HG03045 (cell line): Measurements from ENCODE around the gene MAP2K7.
A peak's percentile ranks its signal among the peaks of the same experiment; 100 is the strongest.
"Not testable (repeated sequence)": the region's sequence is repeated elsewhere in the genome, so short reads cannot be mapped to it uniquely, and the experiment has no call there.

ENCODE experiments used
- ATAC-seq: cut with Tn5 transposase; IDR thresholded peaks from one replicate; pipeline ENCODE4 v1.9.1; 2021; ENCODE audit warnings: mild to moderate bottlenecking, moderate library complexity; ENCODE audit not compliant: unreplicated experiment

MAP2K7 gene

DNA sequence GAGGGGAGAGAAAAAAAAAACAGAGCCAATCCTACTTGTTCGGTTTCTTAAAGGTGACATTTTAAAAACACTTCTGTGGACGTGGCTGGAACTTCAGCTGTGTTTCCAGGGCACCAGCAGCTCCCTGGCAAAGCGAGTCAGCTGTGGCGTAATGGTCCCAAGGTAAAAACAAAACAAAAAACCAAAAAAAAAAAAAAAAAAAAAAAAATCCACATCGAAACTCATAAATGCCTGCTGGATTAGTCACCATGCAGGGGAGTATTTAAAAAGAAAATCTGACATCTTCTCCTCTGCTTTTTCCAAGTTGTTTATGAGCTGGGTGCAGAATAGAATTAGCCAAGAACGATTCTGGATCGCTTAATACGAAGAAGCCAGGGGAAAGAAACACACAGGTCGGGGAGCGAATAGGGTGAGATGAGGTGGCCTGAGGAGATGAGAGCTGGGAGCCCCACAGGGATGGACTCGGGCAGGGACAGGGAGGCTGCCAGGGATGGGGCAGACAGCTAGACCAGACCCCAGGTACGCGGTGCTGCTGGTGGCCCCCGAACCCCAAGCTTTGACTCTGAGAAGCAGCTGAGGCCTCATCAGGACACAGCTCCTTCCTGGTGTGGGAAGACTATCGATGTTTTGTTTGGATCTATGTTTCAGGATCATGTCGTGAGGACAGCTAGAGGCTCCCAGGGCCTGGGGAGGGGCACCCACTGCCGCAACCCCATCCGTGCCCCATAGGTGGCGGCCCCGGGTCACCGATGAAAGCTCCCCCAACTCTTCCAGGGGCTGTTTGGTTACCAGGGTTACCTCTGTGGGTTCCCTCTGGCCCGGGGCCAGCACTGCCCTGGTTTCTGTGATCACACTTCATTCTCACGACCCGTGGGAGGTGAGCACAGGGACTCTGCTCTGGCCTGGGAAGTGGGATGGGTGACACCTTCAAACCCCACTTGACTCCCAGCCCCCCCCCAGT is 25.3 kb downstream of the MAP2K7 start:
- ATAC-seq = no peak

DNA sequence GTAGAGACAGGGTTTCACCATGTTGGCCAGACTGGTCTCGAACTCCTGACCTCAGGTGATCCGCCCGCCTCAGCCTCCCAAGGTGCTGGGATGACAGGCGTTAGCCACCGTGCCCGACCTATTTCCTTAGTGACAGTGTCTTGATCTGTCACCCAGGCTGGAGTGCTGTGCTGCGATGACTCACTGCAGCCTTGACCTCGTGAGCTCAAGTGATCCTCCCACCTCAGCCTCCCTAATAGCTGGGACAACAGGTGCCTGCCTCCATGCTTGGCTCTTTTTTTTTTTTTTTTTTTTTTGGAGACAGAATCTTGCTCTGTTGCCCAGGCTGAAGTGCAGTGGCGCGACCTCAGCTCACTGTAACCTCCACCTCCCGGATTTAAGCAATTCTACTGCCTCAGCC is 26.4 kb downstream of the MAP2K7 start:
- ATAC-seq = not testable (repeated sequence)

DNA sequence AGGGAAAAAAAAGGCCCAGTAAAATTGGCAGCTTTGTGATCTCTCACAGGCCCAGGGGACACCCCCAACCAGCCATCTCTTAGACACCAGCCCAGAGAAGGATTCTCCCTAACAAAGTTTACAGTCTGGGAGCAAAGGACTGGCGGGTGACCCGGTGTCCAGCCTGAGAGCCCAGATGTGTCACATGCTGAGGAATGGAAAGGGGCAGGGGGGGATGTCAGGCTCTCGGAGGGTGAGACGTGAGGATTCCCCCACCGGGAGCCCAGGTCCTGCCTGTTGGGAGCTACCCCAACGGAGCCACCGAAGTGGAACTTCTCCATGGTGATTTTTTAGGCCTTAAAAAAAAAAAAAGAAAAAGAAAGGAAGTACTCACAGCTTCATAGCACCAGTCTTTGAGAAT is 27.1 kb downstream of the MAP2K7 start:
- no peak for ATAC-seq

DNA sequence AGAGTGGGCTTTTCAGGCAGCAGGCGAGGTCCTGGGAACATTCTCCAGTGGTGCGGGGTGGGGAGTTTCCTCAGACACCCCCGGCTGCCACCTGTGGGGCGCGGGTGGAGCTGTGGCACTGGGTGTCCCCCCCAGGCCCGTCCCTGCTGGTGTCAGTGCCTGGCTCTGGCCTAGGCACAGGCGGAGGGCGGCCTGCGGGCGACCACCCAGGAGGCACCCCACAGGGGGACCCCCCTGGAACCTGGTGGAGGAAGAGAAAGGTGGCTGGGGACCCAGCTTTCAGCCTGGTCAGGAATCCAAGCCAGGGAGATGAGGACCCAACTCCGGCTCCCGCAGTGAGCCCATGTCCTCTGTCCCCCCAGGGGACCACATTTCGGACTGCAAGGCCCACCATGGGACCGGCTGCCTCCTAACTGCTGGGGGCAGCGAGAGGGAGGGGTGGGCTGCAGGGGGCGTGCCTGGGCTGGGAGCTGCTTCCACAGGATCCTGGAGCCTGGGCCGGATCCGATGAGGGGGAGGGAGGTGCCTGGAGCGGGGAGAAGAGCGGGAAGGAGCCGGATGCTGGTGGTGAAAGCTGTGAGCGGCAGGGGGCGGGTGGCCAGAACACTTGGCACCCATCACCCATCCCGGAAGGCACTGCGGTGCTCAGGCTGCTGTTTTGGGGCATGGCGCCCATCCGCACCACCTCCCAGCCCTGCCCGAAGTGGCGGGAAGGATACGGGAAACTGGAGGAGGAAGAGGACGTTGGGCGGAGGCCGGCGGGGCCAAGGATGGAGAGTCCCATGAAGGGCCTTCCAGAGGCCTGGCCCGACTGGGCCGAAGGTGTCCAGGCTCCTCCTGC is 27.8 kb downstream of the MAP2K7 start:
- ATAC-seq = no peak

DNA sequence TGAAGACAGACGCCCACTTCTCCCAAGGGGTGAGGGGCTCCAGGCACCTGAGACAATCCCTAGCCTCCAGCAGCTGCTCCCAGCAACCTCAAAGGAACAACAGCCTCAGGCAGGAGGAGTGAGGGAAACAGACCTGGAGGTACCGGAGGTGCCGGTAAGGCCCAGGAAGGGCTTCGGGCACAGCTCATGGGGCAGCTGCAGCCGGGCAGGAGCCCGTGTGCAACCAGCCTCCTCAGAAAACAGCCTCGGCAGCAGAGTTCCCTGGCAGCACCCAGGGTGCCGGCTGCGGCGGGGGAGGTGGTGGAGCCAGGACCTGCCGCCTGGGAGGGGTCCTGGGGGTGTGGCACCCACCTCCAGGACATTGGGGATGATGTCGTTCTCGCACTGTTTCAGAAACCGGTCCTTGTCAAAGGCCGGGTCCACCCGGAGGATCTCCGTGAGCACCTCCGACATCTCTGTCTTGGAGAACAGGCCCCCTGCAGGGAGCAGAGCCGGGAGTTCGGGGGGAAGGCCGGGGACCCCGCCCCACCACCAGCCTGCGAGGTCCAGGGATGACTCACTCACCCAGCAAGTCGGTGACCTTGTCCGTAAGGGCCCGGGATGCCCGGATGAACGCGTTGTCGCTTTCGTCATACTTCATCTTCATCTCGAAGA is 28.7 kb downstream of the MAP2K7 start:
- ATAC-seq = no peak

DNA sequence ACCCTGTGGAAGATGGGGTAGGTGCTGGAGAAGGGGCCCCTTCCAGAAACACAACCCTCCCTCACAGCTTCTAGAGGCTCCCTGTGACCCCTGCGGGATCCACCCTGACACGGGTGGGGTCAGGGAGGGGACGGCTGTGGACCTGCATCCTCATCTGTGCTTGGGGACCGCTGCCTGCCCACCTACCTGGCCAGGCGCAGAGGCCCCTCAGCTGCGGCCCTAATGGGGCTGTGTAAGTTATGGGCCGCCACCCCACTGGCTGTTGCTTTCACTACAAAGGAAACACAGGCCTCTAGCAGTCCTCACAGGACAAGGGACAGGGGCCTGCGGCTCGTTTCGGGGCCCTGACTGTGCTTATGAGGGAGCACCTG is 29.2 kb downstream of the MAP2K7 start:
- no peak for ATAC-seq

DNA sequence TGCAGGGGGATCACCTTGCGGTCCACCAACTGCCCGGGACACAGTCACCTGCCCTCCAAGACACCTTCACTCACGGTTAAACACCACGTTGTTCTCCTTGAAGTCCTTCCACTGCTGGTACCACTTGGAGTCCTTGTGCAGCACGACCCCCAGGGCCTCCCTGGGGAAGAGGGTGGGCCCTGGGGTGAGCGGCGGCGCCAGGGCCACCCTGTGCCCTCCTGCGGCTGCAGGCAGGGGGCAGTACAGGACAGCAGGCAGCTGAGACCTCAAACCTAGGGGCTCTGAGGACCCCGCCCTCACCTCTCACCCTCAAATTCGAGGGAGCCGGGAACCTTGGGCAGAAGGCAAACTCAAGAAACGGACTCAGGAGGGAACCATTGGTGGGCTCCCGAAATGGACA is 29.7 kb downstream of the MAP2K7 start:
- no peak for ATAC-seq

DNA sequence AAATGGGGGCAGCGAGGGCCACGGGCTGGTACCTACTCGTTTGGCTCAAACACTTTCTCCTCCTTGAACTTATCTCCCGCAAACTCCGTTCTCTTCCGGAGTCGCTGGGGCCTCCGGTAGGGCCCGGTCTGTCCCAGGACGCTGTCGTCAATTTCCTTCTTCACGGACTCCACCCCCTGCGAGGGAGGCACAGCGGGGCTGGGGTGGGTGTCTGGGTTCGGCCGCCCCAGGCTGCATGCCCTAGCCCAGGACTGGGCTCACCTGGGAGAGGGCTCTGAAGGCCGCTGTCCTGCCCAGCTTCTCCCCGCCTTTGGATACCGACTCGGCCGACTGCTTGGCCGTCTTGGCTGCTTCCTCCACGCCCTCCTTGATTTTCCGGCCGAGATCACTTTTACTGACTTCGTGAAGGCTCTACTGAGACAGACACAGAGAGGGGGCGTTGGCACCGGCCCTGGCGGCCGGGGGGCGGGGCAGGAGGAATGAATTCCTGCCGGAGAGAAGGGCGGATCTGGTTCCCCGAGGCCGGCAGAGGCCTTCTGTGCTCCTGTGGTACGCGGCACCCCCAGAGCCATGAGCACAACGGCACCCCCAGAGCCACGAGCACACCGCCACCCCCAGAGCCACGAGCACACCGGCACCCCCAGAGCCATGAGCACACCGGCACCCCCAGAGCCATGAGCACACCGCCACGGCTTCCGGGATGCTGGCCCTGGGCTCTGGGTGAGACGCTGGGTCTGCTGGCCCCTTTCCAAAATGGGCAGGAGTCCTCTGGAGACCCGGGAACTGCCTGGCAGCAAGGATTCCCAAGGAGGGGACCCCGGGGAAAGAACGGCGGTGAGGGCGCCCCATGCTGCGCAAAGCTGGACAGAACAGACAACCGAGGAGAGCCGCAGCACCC is 30.4 kb downstream of the MAP2K7 start:
- ATAC-seq = no peak

DNA sequence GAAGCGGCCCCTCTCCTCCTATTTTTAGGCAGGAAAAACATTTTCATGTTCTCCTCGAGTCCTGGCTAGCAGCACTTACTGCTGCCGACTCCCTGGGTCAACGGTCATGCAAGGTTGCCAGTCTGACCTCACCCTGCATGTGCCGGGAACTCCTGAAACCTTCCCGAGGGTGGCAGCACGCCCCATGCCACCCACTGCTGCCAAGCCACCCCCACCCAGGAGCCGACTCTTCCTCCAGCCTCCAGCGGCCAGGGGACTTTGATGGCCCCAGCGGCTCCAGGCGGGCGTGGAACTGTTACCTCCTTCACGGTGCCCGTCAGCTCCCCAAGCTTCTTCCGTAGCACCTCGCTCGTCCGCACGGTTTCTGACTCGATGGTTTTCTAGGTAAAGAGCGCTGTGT is 31.1 kb downstream of the MAP2K7 start:
- ATAC-seq = no peak

DNA sequence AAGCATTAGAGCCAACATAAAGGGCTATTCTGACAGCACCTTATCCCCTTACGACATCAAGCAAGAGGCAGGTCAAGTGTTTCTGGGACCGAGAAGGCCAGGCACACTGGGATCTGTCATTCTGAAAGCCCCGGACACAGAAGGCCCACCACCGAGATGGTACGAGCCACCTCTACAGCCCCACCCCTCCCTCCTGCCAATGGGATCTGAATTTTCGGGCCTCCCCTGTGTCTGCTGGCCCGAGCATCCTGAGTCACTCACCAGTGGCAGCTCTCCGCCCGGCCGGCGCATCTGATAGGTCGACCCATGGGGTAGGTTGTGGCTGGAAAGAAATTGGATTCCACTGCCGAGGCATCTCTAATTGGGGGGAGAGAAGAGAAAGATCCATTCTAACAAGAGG is 37.2 kb downstream of the MAP2K7 start:
- no peak for ATAC-seq

DNA sequence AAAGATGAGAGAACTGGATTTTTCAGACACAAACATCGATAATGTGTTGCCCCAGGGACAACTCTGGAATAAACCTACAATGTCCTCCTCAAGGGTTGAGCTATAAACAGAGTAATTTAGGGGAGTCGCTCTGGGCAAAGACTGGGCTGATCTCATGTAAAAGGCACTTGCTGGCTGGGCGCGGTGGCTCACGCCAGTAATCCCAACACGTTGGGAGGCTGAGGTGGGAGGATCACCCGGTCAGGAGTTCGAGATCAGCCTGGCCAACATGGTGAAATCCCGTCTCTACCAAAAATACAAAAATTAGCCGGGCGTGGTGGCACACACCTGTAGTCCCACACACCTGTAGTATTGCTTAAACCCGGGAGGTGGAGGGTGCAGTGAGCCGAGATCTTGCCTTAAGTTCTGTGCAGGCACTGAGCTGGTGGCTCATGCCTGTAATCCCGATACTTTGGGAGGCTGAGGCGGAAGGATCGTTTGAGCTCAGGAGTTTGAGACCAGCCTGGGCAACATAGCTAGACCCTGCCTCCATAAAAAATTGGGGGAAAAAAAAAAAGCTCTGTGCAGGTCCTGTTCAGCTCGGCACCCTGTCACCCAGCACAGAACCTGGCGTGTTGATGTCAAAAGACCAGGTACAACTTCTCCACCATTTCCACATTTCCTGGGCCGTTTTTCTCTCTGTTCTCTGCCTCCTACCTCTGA is 38.4 kb downstream of the MAP2K7 start:
- ATAC-seq = no peak

DNA sequence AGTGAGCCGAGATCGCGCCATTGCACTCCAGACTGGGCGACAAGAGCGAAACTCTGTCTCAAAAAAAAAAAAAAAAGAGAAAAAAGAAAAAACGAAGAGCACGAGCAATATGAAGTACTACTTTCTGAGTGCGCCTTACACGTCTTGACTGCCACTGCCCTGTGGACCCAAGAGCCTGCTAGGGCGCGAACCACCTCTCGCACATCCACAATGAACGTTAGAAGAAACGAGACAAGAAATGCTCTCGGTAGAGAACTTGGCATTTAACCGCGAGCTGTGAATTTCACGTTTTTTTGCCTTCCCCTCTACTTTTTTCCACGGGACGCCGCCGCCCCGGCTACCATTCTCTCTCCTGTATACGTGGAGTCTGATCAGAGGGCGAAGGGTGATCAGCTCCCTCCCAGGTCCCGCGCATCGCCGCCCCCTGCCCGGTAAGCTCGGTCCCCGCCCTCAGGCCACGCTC is 39.3 kb downstream of the MAP2K7 start:
- no peak for ATAC-seq

DNA sequence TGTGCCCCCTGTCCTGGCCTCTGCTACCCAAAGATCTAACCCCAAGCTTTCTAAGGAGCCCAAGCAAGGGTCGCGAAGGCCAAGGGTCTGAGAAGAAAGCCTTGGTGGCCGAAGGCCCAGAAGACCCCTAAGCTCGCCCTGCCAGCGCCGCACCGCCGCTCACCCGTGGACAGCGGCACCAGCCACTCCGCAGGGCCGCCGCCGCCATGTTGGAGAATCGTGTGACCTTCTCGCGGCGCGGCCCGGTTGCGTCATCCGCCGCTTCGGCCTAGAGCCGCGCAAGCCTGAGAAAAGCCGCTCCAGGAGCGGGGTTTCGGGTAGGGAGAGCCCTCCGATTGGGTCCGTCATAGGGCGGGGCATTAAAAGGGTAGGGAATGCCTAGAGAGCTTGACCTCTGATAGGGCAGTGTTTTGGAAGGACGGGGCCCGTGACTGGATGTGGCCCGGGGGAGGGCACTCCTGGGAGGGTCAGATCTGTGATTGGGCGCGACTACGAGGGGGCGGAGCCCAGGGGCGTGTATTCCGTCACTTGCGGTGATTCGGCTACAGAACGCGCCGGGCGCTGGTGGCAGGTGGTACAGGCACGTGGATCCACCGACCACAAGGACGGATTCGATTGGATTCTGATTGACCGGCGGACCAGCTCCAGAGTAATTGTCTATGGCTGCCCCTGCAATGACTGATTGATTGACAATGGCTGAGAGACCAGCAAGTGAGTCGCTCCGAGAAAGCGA is 39.9 kb downstream of the MAP2K7 start, which contains the start of gene TIMM44:
TSS of gene TIMM44 (minus strand) at position 223 of the 733 bp plus-strand sequence. CDS start at position 208, 15 bp downstream.
- ATAC-seq = peak; percentile 97

DNA sequence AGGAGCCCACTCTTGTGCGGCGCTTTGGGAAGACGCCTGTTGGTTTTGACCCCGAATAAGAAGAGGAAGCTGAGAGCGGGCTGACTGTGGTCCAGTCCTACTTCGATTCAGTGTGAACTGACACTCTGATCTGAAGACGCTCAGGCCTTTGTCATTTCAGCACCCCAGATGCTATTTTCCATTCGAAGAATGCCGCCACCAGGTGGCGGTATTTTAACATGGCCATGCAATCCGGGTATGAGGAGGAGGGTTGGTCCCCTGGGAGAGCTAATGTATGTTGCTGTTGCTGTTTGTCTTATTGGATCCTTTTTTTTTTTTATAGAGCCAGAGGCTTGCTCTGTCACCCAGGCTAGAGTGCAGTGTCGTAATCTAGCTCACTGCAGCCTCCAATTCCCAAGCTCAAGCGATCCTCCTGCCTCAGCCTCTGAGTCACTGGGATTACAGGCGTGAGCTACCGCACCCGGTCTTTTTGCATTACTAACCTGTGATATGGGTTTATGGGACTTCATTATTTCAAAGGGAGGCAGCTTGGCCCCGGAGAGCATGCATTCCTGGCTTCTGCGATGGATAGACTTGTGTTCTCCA is 40.6 kb downstream of the MAP2K7 start:
- ATAC-seq = no peak

DNA sequence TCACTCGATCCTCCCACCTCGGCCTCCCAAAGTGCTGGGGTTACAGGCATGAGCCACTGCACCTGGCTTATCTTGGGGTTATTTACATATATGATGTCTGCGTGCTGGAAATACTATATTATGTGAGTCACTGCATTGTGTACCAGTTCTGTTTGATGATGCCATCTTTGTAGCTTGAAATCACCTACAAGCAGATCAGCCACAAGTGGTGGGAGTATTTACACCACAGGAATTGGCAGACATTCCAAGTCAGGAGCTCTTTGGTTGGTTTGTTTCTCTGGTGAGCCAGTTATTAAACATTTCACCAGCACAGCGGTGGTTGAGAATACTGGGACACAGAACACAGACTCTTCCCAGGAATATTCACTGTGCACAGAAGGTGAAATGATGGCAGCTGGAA is 44.3 kb downstream of the MAP2K7 start:
- ATAC-seq = no peak

DNA sequence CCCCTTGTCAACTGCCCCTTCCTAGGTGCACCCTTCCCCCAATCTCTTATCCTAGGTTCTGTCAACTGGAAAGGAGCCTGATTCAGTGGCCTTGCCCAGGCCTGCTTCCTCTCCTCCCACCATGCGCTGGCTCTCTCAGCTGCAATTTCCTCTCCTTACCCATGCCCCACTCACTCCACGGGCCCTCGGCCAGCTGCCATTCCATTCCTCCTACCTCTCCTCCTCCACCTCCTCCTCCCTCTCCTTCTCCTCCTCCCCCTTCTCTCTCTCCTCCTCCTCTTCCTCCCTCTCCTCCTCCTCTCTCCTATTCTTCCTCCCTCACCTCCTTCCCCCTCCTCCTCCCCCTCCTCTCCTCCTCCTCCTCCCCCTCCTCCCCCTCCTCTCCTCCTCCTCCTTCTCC is 49.4 kb downstream of the MAP2K7 start:
- ATAC-seq = no peak

DNA sequence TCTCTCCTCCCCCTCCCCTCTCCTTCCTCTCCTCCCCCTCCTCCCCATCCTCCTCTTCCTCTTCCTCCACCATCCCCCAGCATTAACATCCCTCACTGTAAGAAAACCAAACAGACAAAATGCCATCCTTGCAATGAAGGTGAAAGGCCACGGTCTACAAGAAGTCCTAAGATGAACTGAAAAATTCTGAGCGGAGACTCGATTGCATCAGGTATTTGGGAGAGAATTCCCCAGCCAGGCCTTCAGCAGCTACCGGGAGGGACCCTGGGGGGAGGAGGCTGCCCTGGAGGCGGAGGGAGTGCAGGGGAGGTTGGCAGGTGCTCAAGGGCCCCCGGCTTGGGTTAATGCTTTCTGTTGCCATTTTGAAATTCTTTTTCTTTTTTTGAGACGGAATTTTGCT is 49.9 kb downstream of the MAP2K7 start:
- no peak for ATAC-seq

DNA sequence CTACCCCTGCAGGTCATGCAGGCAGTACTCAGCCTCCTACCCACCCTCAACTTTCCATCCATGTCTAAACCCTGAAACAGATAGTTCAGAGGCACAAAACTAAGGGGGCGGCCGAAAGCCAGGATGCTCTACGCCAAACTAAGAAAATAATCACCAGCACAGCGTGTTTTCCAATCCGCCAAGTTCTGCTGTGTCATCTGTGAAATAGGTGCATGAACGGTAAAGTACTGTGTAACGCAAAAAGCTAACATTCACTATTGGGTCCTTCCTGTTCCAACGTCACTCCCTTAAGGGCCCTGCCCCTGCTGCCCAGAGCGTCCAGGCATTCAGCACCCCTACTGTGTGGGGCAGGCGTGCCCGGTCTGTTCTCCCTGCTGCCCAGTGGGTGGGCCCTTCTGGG is 52.0 kb downstream of the MAP2K7 start:
- ATAC-seq = no peak

DNA sequence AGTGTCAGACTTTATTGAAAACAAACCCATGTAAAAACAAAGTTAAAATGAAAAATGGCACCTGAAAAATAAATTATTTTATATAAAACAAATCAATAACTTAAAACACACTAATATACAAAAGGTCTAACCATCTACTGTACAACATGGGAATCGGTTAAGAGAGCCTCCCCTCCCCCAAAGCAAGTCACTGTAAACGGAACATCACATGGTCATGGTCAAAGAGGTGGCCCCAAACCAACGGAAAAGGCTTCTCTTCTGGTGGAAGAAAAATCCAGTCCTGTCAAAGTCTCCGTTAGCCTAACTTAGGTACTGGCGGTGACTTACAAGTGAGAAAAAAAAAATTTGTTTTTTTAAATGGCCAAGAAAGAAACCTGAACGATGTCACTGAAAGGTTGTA is 55.5 kb downstream of the MAP2K7 start:
- no peak for ATAC-seq
